ENCODE results near the gene LCN6.
"Not testable (repeated sequence)": the region's sequence is repeated elsewhere in the genome, so short reads cannot be mapped to it uniquely, and the experiment has no call there.

The LCN6 gene

GRCh38 chr9:136704741-136705140 is 43.6 kb downstream of the LCN6 start:
- not testable (repeated sequence) for DNase-seq

DNA sequence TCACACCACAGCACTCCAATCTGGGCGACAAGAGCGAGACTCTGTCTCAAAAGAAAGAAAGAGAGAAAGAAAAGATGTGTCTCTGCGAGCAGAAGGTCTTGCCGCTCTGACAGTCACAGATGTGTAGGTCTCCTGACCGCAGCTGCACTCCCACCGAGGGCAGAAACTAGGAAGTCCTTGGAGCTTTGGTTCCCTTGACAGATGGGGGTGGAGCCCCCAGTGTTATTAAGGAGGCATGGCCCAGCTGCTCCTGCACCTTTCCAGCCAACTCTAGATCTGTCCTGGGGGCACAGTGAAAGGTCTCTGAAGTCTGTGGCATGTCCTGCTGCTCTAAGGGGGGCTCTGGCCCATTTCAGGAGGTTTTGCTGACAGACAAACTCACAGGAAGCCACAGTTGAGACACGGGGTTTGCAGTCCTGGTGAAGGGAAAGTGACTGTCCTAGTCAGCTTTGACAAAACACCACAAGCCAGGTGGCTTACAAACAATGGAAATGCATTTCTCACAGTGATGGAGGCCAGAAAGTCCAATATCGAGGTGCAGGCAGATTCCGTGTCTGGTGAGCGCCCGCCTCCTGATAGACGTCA is 45.0 kb downstream of the LCN6 start:
- DNase-seq: peak; percentile 53

DNA sequence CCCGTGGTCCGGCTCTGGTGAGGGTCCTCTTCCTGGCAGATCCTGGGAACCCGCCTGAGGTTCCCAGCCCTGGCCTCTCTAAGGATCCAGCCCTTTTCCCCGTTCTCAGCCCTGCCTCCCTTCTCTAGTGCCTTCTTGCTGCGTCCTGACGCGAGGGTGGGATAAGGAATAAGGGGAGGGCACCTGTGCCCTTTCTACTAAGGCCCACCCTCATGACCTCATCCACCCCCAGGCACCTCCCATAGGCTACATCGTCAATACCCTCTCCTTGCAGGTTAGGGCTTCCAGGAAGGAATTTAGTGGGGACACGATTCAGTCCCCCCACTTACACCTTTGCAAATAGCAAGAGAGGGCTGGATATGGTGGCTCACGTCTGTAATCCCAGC is 46.7 kb downstream of the LCN6 start:
- no peak for DNase-seq

- DNase-seq: no peak
Measured at GRCh38 chr9:136700959-136701667, 47.2 kb downstream of the LCN6 start.

DNA sequence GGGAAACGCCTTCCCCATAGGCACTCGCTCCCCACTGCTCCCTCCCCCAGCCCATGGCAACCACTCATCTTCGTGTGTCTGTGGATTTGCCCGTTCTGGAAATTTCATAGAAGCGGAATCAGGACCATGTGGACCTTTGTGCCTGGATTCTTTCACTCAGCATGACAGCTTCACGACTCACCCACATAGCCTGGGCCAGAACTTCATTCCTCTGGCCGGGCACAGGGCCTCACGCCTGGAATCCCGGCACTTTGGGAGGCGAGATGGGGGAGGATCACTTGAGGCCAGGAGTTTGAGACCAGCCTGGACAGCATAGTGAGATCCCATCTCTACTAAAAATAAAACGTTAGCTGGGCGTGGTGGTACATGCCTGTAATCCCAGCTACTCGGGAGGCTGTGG is 48.0 kb downstream of the LCN6 start:
- no peak for DNase-seq

GRCh38 chr9:136698635-136699246 is 49.6 kb downstream of the LCN6 start:
- no peak for DNase-seq

DNA sequence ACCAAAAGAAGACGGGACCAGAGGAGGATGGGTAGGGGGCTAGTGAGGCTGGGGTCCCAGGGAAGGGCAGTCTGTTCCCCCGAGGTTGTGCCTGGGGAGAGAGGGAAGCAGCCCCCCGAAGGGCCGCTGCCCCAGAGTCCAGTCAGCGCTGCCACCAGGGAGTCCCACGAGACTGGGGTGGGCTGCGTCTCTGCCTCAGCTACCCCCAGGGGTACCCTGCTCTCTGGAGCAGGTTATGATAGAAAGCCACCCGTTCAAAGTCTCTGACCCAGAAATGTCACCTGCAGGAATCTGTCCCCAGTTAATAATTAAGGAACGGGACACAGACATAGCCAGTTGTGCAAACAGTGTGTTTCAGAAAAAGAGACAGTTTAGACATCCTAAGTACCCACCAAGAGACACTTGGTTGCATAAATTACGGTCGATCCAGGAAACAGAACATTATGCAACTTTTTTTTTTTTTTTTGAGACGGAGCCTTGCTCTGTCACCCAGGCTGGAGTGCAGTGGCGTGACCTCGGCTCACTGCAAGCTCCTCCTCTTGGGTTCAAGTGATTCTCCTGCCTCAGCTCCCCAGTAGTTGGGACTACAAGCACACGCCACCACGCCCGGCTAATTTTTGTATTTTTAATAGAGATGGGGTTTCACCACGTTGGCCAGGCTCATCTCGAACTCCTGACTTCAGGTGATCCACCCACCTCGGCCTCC is 50.4 kb downstream of the LCN6 start:
- peak; percentile 83 for DNase-seq

DNA sequence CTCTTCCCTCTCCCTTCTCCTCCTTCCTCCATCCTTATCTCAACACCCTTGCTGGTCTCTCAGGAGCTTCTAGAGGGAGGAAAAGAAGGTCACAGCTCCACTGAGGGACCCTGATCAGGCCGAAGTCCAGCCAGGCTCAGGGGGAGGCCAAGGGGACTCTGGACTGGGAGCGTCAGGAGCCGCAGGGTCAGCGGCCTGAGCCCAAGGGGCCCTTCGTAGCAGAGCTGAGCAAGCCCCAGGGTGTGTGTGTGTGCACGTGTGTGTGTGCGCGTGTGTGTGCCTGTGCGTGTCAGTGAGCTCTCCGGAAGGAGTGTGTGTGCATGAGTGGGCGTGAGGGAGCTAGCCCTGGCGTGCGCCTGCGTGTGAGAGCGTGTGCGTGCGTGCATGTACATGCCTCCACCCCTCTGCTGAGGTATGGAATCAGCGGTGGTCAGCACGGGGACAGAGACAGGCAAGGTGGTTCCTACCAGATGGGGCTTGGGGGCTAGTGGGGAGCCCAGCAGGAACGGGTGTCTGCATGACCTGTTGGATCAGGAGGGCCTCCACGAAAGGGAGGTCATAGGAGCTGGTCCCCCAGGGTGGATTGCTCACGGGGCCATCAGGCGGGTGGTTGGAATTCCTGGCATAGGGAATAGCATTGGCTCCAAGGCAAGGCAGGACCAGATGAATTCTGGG is 51.0 kb downstream of the LCN6 start:
- DNase-seq: peak; percentile 11

DNA sequence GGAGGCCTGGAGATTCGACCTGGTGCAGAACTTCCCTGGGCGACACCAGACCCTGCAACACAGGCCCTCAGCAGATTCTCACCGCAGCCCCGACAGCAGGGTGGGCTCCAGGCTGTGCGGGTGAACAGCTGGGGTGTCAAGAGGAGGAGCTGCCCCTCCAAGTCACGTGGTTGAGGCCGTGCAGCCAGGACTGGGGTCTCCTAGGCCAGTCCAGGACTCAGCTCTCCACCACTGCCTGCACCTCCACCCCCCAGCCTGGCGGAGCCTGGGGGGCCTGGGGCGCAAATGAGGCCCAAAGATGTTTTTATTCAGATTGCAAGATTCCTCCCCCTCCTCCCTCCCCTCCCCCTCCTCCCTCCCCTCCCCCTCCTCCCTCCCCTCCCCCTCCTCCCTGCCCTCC is 51.8 kb downstream of the LCN6 start:
- DNase-seq: peak; percentile 41

DNA sequence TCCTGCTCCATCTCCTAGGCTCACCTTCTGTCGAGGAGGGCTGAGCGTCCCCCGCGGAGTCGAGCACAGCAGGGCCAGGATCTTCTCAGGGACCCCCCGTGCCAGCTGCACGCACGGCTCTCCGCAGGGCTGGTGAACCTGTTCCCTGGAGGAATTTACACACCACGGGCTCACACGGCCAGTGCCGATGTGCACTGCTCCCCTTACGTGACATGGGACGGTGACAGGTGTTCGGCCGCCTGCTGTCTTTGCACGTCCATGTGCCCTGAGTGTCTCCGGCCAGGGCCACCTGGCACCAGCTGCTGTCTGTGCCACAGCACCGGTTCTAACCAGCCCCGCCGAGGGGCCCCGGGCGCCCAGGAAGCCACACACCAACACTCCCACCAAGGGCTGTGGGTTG is 52.4 kb downstream of the LCN6 start:
- DNase-seq: peak; percentile 56

- no peak for DNase-seq
Measured at GRCh38 chr9:136695435-136695895, 52.9 kb downstream of the LCN6 start.

- DNase-seq: no peak
Measured at GRCh38 chr9:136694872-136695247, 53.5 kb downstream of the LCN6 start.

GRCh38 chr9:136694163-136694871 is 54.0 kb downstream of the LCN6 start:
- no peak for DNase-seq
